Prostate gland (tissue), 2 donors: Measurements from ENCODE around the gene NBAS.

Source experiments
- POLR2A ChIP-seq: fragments of 450-650 bp; IDR thresholded peaks from one replicate; pipeline ENCODE4 v1.6.1; 2016; ENCODE audit warnings: antibody characterized with exemption, mild to moderate bottlenecking
- POLR2AphosphoS5 ChIP-seq: sonication (generic); formaldehyde crosslinking; IDR thresholded peaks from one replicate; pipeline ENCODE4 v1.6.1; 2017; ENCODE audit warnings: antibody characterized with exemption
- TF ChIP-seq, protein P1 (sequence below), 4 experiments: fragments of 200-600 bp in 2 of 4; fragments of 450-650 bp in 2 of 4; sonication (generic) in 2 of 4; IDR thresholded peaks; 1 replicate in 3 of 4; 2 replicates in 1 of 4; pipeline ENCODE4 v1.5.1; 2016 to 2019; ENCODE audit warnings: antibody characterized with exemption in 4 of 4, mild to moderate bottlenecking in 2 of 4, moderate library complexity in 2 of 4

GRCh38 chr2:15224641-15225040, 336.5 kb downstream of the NBAS start:
- TF ChIP-seq, protein P1, sequence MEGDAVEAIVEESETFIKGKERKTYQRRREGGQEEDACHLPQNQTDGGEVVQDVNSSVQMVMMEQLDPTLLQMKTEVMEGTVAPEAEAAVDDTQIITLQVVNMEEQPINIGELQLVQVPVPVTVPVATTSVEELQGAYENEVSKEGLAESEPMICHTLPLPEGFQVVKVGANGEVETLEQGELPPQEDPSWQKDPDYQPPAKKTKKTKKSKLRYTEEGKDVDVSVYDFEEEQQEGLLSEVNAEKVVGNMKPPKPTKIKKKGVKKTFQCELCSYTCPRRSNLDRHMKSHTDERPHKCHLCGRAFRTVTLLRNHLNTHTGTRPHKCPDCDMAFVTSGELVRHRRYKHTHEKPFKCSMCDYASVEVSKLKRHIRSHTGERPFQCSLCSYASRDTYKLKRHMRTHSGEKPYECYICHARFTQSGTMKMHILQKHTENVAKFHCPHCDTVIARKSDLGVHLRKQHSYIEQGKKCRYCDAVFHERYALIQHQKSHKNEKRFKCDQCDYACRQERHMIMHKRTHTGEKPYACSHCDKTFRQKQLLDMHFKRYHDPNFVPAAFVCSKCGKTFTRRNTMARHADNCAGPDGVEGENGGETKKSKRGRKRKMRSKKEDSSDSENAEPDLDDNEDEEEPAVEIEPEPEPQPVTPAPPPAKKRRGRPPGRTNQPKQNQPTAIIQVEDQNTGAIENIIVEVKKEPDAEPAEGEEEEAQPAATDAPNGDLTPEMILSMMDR (IDR thresholded peaks at IDR 0.05), result no peak
- TF ChIP-seq POLR2AphosphoS5 (no peak), POLR2A (no peak)
